HG02981 (cell line): ENCODE measurements around the gene MPV17L2.

Experiments
- ATAC-seq: cut with Tn5 transposase; IDR thresholded peaks from one replicate; pipeline ENCODE4 v1.9.1; 2021; ENCODE audit warnings: mild to moderate bottlenecking, moderate library complexity; ENCODE audit not compliant: unreplicated experiment

Gene MPV17L2

GRCh38 chr19:18232540-18233223 is 39.7 kb downstream of the MPV17L2 start:
- ATAC-seq: no peak

DNA sequence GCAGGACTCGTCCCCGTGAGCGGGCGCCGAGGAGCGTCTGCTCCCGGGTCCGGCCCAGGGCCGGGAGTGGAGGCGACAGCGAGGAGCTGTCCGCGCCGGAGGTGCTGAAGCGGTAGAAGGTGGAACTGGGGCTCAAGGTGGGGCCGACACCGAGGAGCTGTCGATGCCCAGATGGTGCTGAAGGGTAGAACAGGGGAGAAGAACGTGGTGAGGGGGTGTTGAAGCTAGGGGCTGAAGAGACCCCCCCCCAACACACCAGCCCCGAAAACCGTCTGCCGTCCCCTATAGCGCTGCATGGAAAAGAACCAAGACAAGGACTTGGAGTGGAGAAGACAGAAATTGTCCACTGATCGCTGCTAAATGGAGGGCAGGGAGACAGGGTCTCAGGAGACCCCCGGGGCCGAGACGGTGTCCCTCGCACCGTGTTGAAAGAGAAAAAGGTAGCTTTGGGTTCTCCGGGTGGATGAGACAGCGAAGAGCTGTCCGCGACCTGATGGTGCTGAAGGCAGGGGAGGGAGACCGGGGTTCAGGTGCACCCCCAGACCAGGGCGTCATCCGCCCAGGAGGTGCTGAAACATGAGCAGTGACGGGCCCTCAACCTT is 40.3 kb downstream of the MPV17L2 start:
- ATAC-seq: no peak

DNA sequence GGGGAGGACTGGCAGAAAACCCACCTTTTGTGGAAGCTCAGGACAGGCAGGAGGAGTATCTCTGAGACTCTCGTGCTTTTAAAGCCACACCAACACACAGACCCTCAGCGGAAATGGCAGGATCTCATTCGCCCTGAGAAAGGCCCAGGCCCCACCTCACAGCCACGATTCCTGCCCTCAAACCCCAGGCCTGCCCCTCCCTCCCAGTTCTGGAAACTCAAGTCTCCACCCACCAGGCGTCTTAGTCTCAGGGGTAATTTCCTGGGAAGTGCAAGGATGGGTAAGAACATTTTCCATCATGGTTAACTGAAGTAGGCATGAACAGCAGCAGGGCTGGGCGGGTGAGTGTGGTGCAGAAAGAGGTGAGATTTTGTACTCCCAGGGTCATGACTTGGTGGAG is 41.2 kb downstream of the MPV17L2 start:
- ATAC-seq: no peak

GRCh38 chr19:18239303-18239702 is 46.3 kb downstream of the MPV17L2 start:
- ATAC-seq: no peak

DNA sequence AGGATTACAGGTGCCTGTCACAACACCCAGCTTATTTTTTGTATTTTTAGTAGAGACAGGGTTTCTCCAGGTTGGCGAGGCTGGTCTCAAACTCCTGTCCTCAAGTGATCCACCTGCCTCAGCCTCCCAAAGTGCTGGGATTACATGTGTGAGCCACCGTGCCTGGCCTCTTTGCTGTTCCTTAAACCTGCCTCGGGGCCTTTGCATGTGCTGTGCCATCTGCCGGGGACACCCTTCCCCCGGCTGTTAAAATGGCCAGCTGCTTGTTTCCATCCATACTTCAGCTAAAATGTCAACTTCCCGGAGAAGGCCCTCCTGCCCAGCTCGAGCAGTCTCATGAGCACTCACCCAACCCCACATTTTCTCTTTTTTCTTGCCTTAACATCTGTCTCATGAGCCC is 52.3 kb downstream of the MPV17L2 start:
- no peak for ATAC-seq
